Measurements from ENCODE around the gene SYT15. TPM values are rescaled to one million over a fixed set of nuclear protein-coding genes. Genes with fewer than 3 reads are reported as not detected.
"Not testable (repeated sequence)": the region's sequence is repeated elsewhere in the genome, so short reads cannot be mapped to it uniquely, and the experiment has no call there.

The SYT15 gene
- total RNA-seq, 1 experiment from 2014 or later = 0.59 TPM

DNA sequence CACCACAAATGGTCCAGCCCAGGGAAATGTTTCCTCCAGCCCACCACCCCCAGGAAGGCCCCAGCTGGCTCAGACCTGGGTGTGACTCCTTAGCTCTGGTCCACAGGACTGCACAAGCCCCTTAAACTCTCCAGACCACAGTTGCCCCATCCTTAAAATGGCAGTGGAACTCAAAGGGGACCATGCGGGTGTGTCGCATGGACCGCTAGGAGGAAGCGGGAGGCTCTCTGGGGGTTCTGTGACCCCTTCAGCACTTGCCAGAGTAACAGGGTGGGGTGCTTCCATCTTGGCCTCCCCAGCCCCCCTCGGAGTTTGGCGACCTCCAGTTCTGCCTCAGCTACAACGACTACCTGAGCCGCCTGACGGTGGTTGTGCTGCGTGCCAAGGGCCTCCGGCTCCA, 5.3 kb downstream of the SYT15 start:
- H2AK5ac ChIP-seq (ENCODE audit: insufficient read length, low read length); H3K4me1 Mint-ChIP-seq; H4K91ac ChIP-seq (ENCODE audit: insufficient read length, low read depth, low read length); H4K5ac ChIP-seq (ENCODE audit: insufficient read length, low read depth, low read length); H3K18ac ChIP-seq (ENCODE audit: insufficient read length, low read depth, low read length); H3K9me3 Mint-ChIP-seq; H4K20me1 ChIP-seq (ENCODE audit: control insufficient read depth, insufficient read depth, insufficient read length); H3K79me2 ChIP-seq (ENCODE audit: insufficient read depth, low read length); H3K27ac ChIP-seq (ENCODE audit: insufficient read length, low read depth, low read length); H3K4me2 ChIP-seq (ENCODE audit: insufficient read depth, insufficient read length, low read length); H3K9ac ChIP-seq (ENCODE audit: extremely low read depth, insufficient read length, low read length); H2BK20ac ChIP-seq (ENCODE audit: low read depth, low read length, poor library complexity, severe bottlenecking); DNase-seq; H2BK12ac ChIP-seq (ENCODE audit: insufficient read length, low read depth, low read length); H2AFZ ChIP-seq (ENCODE audit: low read length); H3K9me3 ChIP-seq (ENCODE audit: control insufficient read depth, low read depth, low read length); H3K4me3 Mint-ChIP-seq; H2BK15ac ChIP-seq (ENCODE audit: low read depth, low read length); H3K27ac Mint-ChIP-seq; H3K36me3 Mint-ChIP-seq (ENCODE audit: insufficient read depth in 1 of 3, low read depth in 3 of 3); H3K4ac ChIP-seq (ENCODE audit: low read depth, low read length); H3K14ac ChIP-seq (ENCODE audit: insufficient read depth, low read length); H3K79me1 ChIP-seq (ENCODE audit: insufficient read depth, low read depth, low read length, poor library complexity, severe bottlenecking); H3K27me3 Mint-ChIP-seq (ENCODE audit: low read depth); H4K8ac ChIP-seq (replicated peaks; ENCODE audit: insufficient read length, low read depth, low read length); H3T11ph ChIP-seq (ENCODE audit: low read length); H2BK120ac ChIP-seq (ENCODE audit: low read depth, low read length, poor library complexity, severe bottlenecking); H3K56ac ChIP-seq (ENCODE audit: insufficient read length, low read depth, low read length); H2BK5ac ChIP-seq (ENCODE audit: insufficient read length, low read length); H3K23me2 ChIP-seq (ENCODE audit: insufficient read length, low read depth, low read length, poor library complexity, severe bottlenecking); H3K23ac ChIP-seq (ENCODE audit: insufficient read length, low read depth, low read length); H3K27me3 ChIP-seq (ENCODE audit: insufficient read depth, low read length); H3K4me1 ChIP-seq (ENCODE audit: insufficient read depth, low read length): not testable (repeated sequence)
- whole genome bisulfite sequencing (ENCODE audit: extremely low coverage, insufficient read length, low lambda C conversion rate) = no CpG with 5 or more reads among the region's 11 CpGs

GRCh38 chr10:46585246-46585645, 6.3 kb downstream of the SYT15 start:
- not testable (repeated sequence) for H2BK12ac ChIP-seq (ENCODE audit: insufficient read length, low read depth, low read length); H4K8ac ChIP-seq (replicated peaks; ENCODE audit: insufficient read length, low read depth, low read length); H4K91ac ChIP-seq (ENCODE audit: insufficient read length, low read depth, low read length); H3K27me3 Mint-ChIP-seq (ENCODE audit: low read depth); H3K4me1 ChIP-seq (ENCODE audit: insufficient read depth, low read length); H3K27me3 ChIP-seq (ENCODE audit: insufficient read depth, low read length); H4K20me1 ChIP-seq (ENCODE audit: control insufficient read depth, insufficient read depth, insufficient read length); H3K4me1 Mint-ChIP-seq; H3K14ac ChIP-seq (ENCODE audit: insufficient read depth, low read length); H3T11ph ChIP-seq (ENCODE audit: low read length); H3K79me1 ChIP-seq (ENCODE audit: insufficient read depth, low read depth, low read length, poor library complexity, severe bottlenecking); H3K27ac Mint-ChIP-seq; H3K9me3 Mint-ChIP-seq; H2BK20ac ChIP-seq (ENCODE audit: low read depth, low read length, poor library complexity, severe bottlenecking); H3K36me3 Mint-ChIP-seq (ENCODE audit: insufficient read depth in 1 of 3, low read depth in 3 of 3); H3K23me2 ChIP-seq (ENCODE audit: insufficient read length, low read depth, low read length, poor library complexity, severe bottlenecking); H3K4ac ChIP-seq (ENCODE audit: low read depth, low read length); H4K5ac ChIP-seq (ENCODE audit: insufficient read length, low read depth, low read length); H3K4me3 Mint-ChIP-seq; H3K56ac ChIP-seq (ENCODE audit: insufficient read length, low read depth, low read length); H3K27ac ChIP-seq (ENCODE audit: insufficient read length, low read depth, low read length); DNase-seq; H3K9ac ChIP-seq (ENCODE audit: extremely low read depth, insufficient read length, low read length); H3K18ac ChIP-seq (ENCODE audit: insufficient read length, low read depth, low read length); H3K79me2 ChIP-seq (ENCODE audit: insufficient read depth, low read length); H3K23ac ChIP-seq (ENCODE audit: insufficient read length, low read depth, low read length); H2BK120ac ChIP-seq (ENCODE audit: low read depth, low read length, poor library complexity, severe bottlenecking); H2BK15ac ChIP-seq (ENCODE audit: low read depth, low read length); H2AK5ac ChIP-seq (ENCODE audit: insufficient read length, low read length); H2AFZ ChIP-seq (ENCODE audit: low read length); H3K4me2 ChIP-seq (ENCODE audit: insufficient read depth, insufficient read length, low read length); H2BK5ac ChIP-seq (ENCODE audit: insufficient read length, low read length); H3K9me3 ChIP-seq (ENCODE audit: control insufficient read depth, low read depth, low read length)
- WGBS (ENCODE audit: extremely low coverage, insufficient read length, low lambda C conversion rate) = no CpG with 5 or more reads among the region's 13 CpGs
